CD4-positive, alpha-beta memory T cell (primary cell): Measurements from ENCODE around the gene RAP2C. TPM values are rescaled to one million over a fixed set of nuclear protein-coding genes. Genes with fewer than 3 reads are reported as not detected.
A peak's percentile ranks its signal among the peaks of the same experiment; 100 is the strongest.

ENCODE experiments used
- CTCF ChIA-PET: fragments of 350-600 bp; sonication (Branson Sonifier 250); formaldehyde crosslinking; loops from one replicate; lab custom pipeline; 2021; ENCODE audit warnings: inconsistent platforms; ENCODE audit not compliant: partially characterized antibody; lab: Charles Lee
- POLR2A ChIA-PET: fragments of 350-600 bp; sonication (Branson Sonifier 250); formaldehyde crosslinking; loops from one replicate; lab custom pipeline; 2021; ENCODE audit not compliant: partially characterized antibody; lab: Charles Lee
- DNase-seq, 5 donors: peaks; one replicate each; pipeline versions ENCODE4 v3.0.0 to v3.0.0-alpha.2; 2020 to 2022; ENCODE audit warnings: mixed read lengths in 1 of 5
- H3K27ac ChIP-seq: one replicate; pipeline ENCODE4 v1.7.0; 2013; ENCODE audit warnings: low read depth, low read length
- H3K27me3 ChIP-seq: 2 replicates; pipeline ENCODE4 v1.7.0; 2013; ENCODE audit warnings: mild to moderate bottlenecking, low read length, moderate library complexity; ENCODE audit not compliant: insufficient read depth
- H3K36me3 ChIP-seq: 2 replicates; pipeline ENCODE4 v1.7.0; 2013; ENCODE audit warnings: mild to moderate bottlenecking, low read length, moderate library complexity; ENCODE audit not compliant: insufficient read depth
- H3K4me1 ChIP-seq: 2 replicates; pipeline ENCODE4 v1.7.0; 2013; ENCODE audit warnings: mild to moderate bottlenecking, low read length, moderate library complexity; ENCODE audit not compliant: insufficient read depth
- H3K4me3 ChIP-seq, 2 donors: one replicate each; pipeline ENCODE4 v1.7.0; 2013; ENCODE audit warnings: low read length in 2 of 2, mild to moderate bottlenecking in 1 of 2
- H3K9me3 ChIP-seq, 2 donors: one replicate each; pipeline ENCODE4 v1.7.0; 2013; ENCODE audit warnings: low read length in 2 of 2, control low read depth in 1 of 2; ENCODE audit not compliant: control insufficient read depth in 1 of 2
- H3K27ac Mint-ChIP-seq, 7 donors: one replicate each; pipeline ENCODE4 v1.8.0; 2020 to 2021; ENCODE audit warnings: mixed read lengths in 7 of 7, mild to moderate bottlenecking in 6 of 7, inconsistent platforms in 3 of 7, moderate library complexity in 3 of 7
- H3K27me3 Mint-ChIP-seq, 2 donors: one replicate each; pipeline ENCODE4 v1.8.0; 2020 to 2021; ENCODE audit warnings: mixed read lengths in 2 of 2
- H3K36me3 Mint-ChIP-seq, 2 donors: one replicate each; pipeline ENCODE4 v1.8.0; 2020 to 2021; ENCODE audit warnings: mixed read lengths in 2 of 2, inconsistent platforms in 1 of 2, mild to moderate bottlenecking in 1 of 2
- H3K4me1 Mint-ChIP-seq, 4 donors: one replicate each; pipeline ENCODE4 v1.8.0; 2020 to 2021; ENCODE audit warnings: mixed read lengths in 4 of 4, mild to moderate bottlenecking in 1 of 4
- H3K4me3 Mint-ChIP-seq, 8 donors: one replicate each; pipeline ENCODE4 v1.8.0; 2020 to 2021; ENCODE audit warnings: mixed read lengths in 8 of 8, mild to moderate bottlenecking in 7 of 8, moderate library complexity in 6 of 8, inconsistent platforms in 3 of 8
- H3K9me3 Mint-ChIP-seq, 8 donors: one replicate each; pipeline ENCODE4 v1.8.0; 2020 to 2021; ENCODE audit warnings: mixed read lengths in 8 of 8, mild to moderate bottlenecking in 5 of 8, inconsistent platforms in 3 of 8, moderate library complexity in 1 of 8
- intact Hi-C: fragments of 100-400 bp; cut with micrococcal nuclease; formaldehyde crosslinking; loops from one replicate; pipeline ENCODE4 v1.15.1; 2023
- polyA plus RNA-seq, 2 donors: library from polyadenylated mRNA; unstranded; fragments of 300-500 nt; fragmentation: Illumina TruSeq; gene quantifications; one replicate each; pipeline ENCODE4 v1.2.3, GENCODE V29; 2021
- total RNA-seq, 2 experiments: library from RNA; stranded (reverse); gene quantifications; one replicate each; pipeline ENCODE4 v1.2.3, GENCODE V29; 2021

Gene RAP2C
- total and polyA plus RNA-seq, 4 experiments from 2014 or later, result 15.2 to 30.8 (median 24.5) TPM

- no peak overlapping the region for H3K4me3 Mint-ChIP-seq
- no peak for DNase-seq
- no peaks in the 10 kb centered on the region for H3K27me3 Mint-ChIP-seq
- no peak overlapping the region for H3K27ac ChIP-seq
- H3K4me3 ChIP-seq, result no peak overlapping the region
- peaks cover 7 to 28% of the 10 kb centered on the region in 2 donors for H3K36me3 Mint-ChIP-seq
- peaks cover 15 to 37% (median 31%) of the 10 kb centered on the region in 4 donors for H3K4me1 Mint-ChIP-seq
- H3K9me3 ChIP-seq, result no peaks in the 10 kb centered on the region
- H3K27me3 ChIP-seq, result no peaks in the 10 kb centered on the region
- intact Hi-C loops, result no loop called here
- H3K9me3 Mint-ChIP-seq, result peaks cover 0 to 2% (median 0%) of the 10 kb centered on the region in 8 donors
- ChIA-PET POLR2A (interaction anchor here (0.7 kb wide), 1 partner anchor 179 kb away, joined by 3 read pairs; no protein-coding TSS in a partner anchor), CTCF (interaction anchor here (0.8 kb wide), 1 partner anchor 13 kb away, joined by 6 read pairs; the partner anchor contains the start of gene RAP2C)
- H3K36me3 ChIP-seq, result no peaks in the 10 kb centered on the region
- peak overlapping the region in 1 of 7 donors; percentile 29 for H3K27ac Mint-ChIP-seq
- H3K4me1 ChIP-seq, result peaks cover 32% of the 10 kb centered on the region
Measured at GRCh38 chrX:132206259-132206658, 13.0 kb downstream of the RAP2C start.

- H3K27me3 Mint-ChIP-seq, result no peaks in the 10 kb centered on the region
Measured at GRCh38 chrX:132204629-132205028, 14.6 kb downstream of the RAP2C start.

DNA sequence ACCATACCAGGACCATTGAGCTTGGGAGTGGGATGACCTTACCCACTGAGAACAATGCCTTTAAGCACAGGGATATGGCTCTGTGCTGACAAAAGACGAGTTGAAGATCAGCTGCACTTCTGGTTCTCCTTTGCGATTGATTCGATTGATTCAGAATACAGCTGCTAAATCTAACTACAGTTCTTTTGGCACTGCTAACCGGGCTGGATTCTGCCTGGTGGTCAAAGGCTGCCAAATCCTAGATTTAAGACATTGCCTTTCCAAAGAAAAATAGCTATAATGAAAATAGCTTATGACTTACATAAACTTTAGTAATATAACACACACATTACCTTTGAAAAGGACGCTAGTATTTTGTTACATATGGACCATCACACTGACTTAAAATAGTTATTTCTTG is 18.3 kb downstream of the RAP2C start:
- no peaks in the 10 kb centered on the region for H3K27me3 ChIP-seq
- no peak overlapping the region for H3K4me3 ChIP-seq
- ChIA-PET POLR2A (no interaction called here), CTCF (interaction anchor here (1.8 kb wide), 1 partner anchor 92 kb away, joined by 4 read pairs; no protein-coding TSS in a partner anchor)
- intact Hi-C loops, result no loop called here
- no peaks in the 10 kb centered on the region for H3K9me3 ChIP-seq
- no peak overlapping the region for H3K27ac ChIP-seq
- no peaks in the 10 kb centered on the region for H3K27me3 Mint-ChIP-seq
- H3K36me3 ChIP-seq, result no peaks in the 10 kb centered on the region
- no peak overlapping the region for H3K27ac Mint-ChIP-seq
- peaks cover 0 to 5% (median 0%) of the 10 kb centered on the region in 8 donors for H3K9me3 Mint-ChIP-seq
- no peak overlapping the region for H3K4me3 Mint-ChIP-seq
- no peak for DNase-seq
- H3K4me1 Mint-ChIP-seq, result peaks cover 3 to 6% (median 3%) of the 10 kb centered on the region in 4 donors
- H3K36me3 Mint-ChIP-seq, result peaks cover 4 to 21% of the 10 kb centered on the region in 2 donors
- H3K4me1 ChIP-seq, result no peaks in the 10 kb centered on the region

More at GRCh38 chrX:132204629-132205028, 14.6 kb downstream of the RAP2C start:
- Mint-ChIP-seq H3K9me3 (peaks cover 0 to 2% (median 0%) of the 10 kb centered on the region in 8 donors), H3K36me3 (peaks cover 4 to 30% of the 10 kb centered on the region in 2 donors), H3K27ac (no peak overlapping the region), H3K4me1 (peaks cover 9 to 25% (median 20%) of the 10 kb centered on the region in 4 donors), H3K4me3 (no peak overlapping the region)
- no peak for DNase-seq
- POLR2A ChIA-PET, result no interaction called here
- no peaks in the 10 kb centered on the region for H3K36me3 ChIP-seq
- H3K27me3 ChIP-seq, result no peaks in the 10 kb centered on the region
- H3K9me3 ChIP-seq, result no peaks in the 10 kb centered on the region
- intact Hi-C loops, result no loop called here
- CTCF ChIA-PET, result interaction anchor here (1.4 kb wide), 1 partner anchor 15 kb away, joined by 6 read pairs; the partner anchor contains the start of gene RAP2C
- H3K4me1 ChIP-seq, result peaks cover 18% of the 10 kb centered on the region
- H3K4me3 ChIP-seq, result no peak overlapping the region
- no peak overlapping the region for H3K27ac ChIP-seq

DNA sequence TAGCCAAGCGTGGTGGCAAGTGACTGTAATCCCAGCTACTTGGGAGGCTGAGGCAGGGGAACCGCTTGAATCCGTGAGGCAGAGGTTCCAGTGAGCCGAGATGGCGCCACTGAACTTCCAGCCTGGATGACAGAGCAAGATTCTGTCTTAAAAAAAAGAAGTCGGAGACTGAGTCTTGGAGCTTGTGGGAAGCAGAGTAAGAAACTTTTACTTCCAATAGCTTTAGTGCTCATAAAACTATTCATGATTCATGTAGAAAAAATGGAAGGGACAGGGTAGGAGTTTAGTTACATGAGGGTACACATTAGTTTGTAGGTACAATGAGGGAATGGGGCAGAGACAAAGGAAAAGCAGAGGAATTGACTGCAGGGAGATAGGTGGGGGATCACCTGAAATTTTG is 19.3 kb downstream of the RAP2C start:
- POLR2A ChIA-PET, result no interaction called here
- CTCF ChIA-PET, result interaction anchor here (1.8 kb wide), 1 partner anchor 93 kb away, joined by 4 read pairs; no protein-coding TSS in a partner anchor

GRCh38 chrX:132193872-132194574 is 25.2 kb downstream of the RAP2C start:
- CTCF ChIA-PET, result interaction anchor here (1.3 kb wide), 1 partner anchor 15 kb away, joined by 3 read pairs; no protein-coding TSS in a partner anchor
- Mint-ChIP-seq H3K27me3 (no peaks in the 10 kb centered on the region), H3K4me3 (no peak overlapping the region), H3K27ac (no peak overlapping the region), H3K9me3 (peaks cover 0 to 5% (median 3%) of the 10 kb centered on the region in 8 donors), H3K36me3 (peaks cover 0 to 4% of the 10 kb centered on the region in 2 donors), H3K4me1 (no peaks in the 10 kb centered on the region)
- no peaks in the 10 kb centered on the region for H3K9me3 ChIP-seq
- no peaks in the 10 kb centered on the region for H3K36me3 ChIP-seq
- POLR2A ChIA-PET, result no interaction called here
- H3K27me3 ChIP-seq, result no peaks in the 10 kb centered on the region
- no peaks in the 10 kb centered on the region for H3K4me1 ChIP-seq
- DNase-seq, result no peak
- intact Hi-C loops, result no loop called here
- no peak overlapping the region for H3K27ac ChIP-seq
- H3K4me3 ChIP-seq, result no peak overlapping the region

More for the DNA sequence above, 19.3 kb downstream of the RAP2C start:
- no peak for DNase-seq
- Histone ChIP-seq H3K9me3 (no peaks in the 10 kb centered on the region), H3K27me3 (no peaks in the 10 kb centered on the region), H3K4me3 (no peak overlapping the region), H3K36me3 (no peaks in the 10 kb centered on the region), H3K27ac (no peak overlapping the region), H3K4me1 (no peaks in the 10 kb centered on the region)
- peaks cover 0 to 5% (median 0%) of the 10 kb centered on the region in 8 donors for H3K9me3 Mint-ChIP-seq
- H3K4me1 Mint-ChIP-seq, result peaks cover 0 to 2% (median 0%) of the 10 kb centered on the region in 4 donors
- H3K4me3 Mint-ChIP-seq, result no peak overlapping the region
- intact Hi-C loops, result no loop called here
- peaks cover 4 to 16% of the 10 kb centered on the region in 2 donors for H3K36me3 Mint-ChIP-seq
- H3K27ac Mint-ChIP-seq, result peak overlapping the region in 2 of 7 donors; percentile 9 to 61
- H3K27me3 Mint-ChIP-seq, result no peaks in the 10 kb centered on the region

GRCh38 chrX:132191938-132192337 is 27.3 kb downstream of the RAP2C start:
- intact Hi-C loops, result no loop called here
- H3K27ac ChIP-seq, result no peak overlapping the region
- DNase-seq, result no peak
- H3K4me3 ChIP-seq, result no peak overlapping the region
- no peaks in the 10 kb centered on the region for H3K4me1 Mint-ChIP-seq
- no peak overlapping the region for H3K27ac Mint-ChIP-seq
- ChIA-PET CTCF (interaction anchor here (0.7 to 1.1 kb wide), 2 partner anchors 100 to 350 kb away, joined by 3 read pairs; no protein-coding TSS in a partner anchor), POLR2A (no interaction called here)
- no peaks in the 10 kb centered on the region for H3K36me3 ChIP-seq
- peaks cover 0 to 5% (median 3%) of the 10 kb centered on the region in 8 donors for H3K9me3 Mint-ChIP-seq
- H3K27me3 Mint-ChIP-seq, result no peaks in the 10 kb centered on the region
- no peaks in the 10 kb centered on the region for H3K27me3 ChIP-seq
- no peaks in the 10 kb centered on the region for H3K4me1 ChIP-seq
- H3K36me3 Mint-ChIP-seq, result peaks cover 0 to 4% of the 10 kb centered on the region in 2 donors
- H3K4me3 Mint-ChIP-seq, result no peak overlapping the region
- H3K9me3 ChIP-seq, result no peaks in the 10 kb centered on the region

- H3K27ac Mint-ChIP-seq, result no peak overlapping the region
- POLR2A ChIA-PET, result no interaction called here
- peaks cover 0 to 4% (median 1%) of the 10 kb centered on the region in 8 donors for H3K9me3 Mint-ChIP-seq
- DNase-seq, result no peak
- Histone ChIP-seq H3K27me3 (no peaks in the 10 kb centered on the region), H3K4me1 (no peaks in the 10 kb centered on the region), H3K36me3 (no peaks in the 10 kb centered on the region), H3K9me3 (no peaks in the 10 kb centered on the region), H3K27ac (no peak overlapping the region), H3K4me3 (no peak overlapping the region)
- no peaks in the 10 kb centered on the region for H3K36me3 Mint-ChIP-seq
- no peaks in the 10 kb centered on the region for H3K4me1 Mint-ChIP-seq
- intact Hi-C loops, result no loop called here
- CTCF ChIA-PET, result no interaction called here
- no peaks in the 10 kb centered on the region for H3K27me3 Mint-ChIP-seq
- no peak overlapping the region for H3K4me3 Mint-ChIP-seq
Measured at GRCh38 chrX:132188175-132188574, 31.1 kb downstream of the RAP2C start.
